ENCODE results near the gene PON1. TPM values are rescaled to one million over a fixed set of nuclear protein-coding genes. Genes with fewer than 3 reads are reported as not detected.

PON1 gene
- total and polyA plus RNA-seq, 12 donors, result 0.54 to 103 (median 5.4) TPM; not detected in 2

DNA sequence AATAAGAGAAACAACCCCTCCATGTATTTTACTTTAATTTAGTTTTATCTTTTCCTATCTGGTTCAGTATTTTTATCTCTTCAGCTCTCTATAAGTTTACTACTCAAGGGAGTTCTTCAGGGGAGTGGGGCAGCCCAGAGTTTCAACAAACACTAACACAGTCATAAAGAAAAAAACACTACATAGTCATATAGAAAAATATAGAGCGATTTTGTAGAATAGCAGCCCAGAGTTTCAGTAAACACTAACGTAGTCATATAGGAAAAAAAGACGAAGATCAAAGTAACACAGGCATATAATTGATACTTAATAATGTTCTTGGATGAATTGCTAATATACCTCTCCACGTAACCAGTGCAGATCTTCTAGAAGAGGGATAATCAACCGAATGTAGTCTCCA, 54.7 kb downstream of the PON1 start:
- intact Hi-C loops (cut with DNase I), result no loop called here
- no peaks in the 10 kb centered on the region for H3K9me3 ChIP-seq (replicated peaks in 1 of 3)
- H3K27me3 ChIP-seq, result no peaks in the 10 kb centered on the region
- no peak for DNase-seq
- TF ChIP-seq, protein P1, sequence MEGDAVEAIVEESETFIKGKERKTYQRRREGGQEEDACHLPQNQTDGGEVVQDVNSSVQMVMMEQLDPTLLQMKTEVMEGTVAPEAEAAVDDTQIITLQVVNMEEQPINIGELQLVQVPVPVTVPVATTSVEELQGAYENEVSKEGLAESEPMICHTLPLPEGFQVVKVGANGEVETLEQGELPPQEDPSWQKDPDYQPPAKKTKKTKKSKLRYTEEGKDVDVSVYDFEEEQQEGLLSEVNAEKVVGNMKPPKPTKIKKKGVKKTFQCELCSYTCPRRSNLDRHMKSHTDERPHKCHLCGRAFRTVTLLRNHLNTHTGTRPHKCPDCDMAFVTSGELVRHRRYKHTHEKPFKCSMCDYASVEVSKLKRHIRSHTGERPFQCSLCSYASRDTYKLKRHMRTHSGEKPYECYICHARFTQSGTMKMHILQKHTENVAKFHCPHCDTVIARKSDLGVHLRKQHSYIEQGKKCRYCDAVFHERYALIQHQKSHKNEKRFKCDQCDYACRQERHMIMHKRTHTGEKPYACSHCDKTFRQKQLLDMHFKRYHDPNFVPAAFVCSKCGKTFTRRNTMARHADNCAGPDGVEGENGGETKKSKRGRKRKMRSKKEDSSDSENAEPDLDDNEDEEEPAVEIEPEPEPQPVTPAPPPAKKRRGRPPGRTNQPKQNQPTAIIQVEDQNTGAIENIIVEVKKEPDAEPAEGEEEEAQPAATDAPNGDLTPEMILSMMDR (IDR thresholded peaks at IDR 0.05), result no peak
- TF ChIP-seq POLR2A (IDR thresholded peaks at IDR 0.05), result no peak
- H3K36me3 ChIP-seq (replicated peaks in 1 of 2), result no peaks in the 10 kb centered on the region
- no peak overlapping the region for H3K27ac ChIP-seq
- WGBS, 4 donors, result 87 to 93% (median 90%) methylated on average over 5 of the region's 5 CpGs
- no peak overlapping the region for H3K4me3 ChIP-seq
- peaks cover 0 to 8% of the 10 kb centered on the region in 2 donors for H3K4me1 ChIP-seq (replicated peaks in 1 of 2)

DNA sequence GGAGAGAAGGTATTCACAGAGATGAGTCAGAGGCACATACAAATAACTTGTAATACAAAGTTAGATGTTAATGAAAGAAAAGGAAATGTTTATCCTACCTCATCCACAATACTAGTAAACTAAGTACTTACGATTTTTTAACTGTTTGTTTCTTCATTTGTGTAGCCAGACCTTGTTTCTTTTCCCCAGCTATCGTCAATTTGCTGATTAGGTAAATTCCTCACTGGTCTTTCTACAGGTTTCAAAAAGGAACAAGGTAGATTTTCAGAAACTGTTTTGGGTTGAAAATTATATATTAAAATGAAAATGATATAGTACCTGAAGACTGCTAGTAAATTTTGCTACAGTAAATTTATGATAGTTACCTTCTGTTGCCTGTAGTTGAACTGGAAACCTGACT, 56.6 kb downstream of the PON1 start:
- DNase-seq, result no peak
- Histone ChIP-seq H3K4me1 (replicated peaks in 1 of 2) (peaks cover 0 to 19% of the 10 kb centered on the region in 2 donors), H3K4me3 (no peak overlapping the region), H3K9me3 (replicated peaks in 1 of 3) (no peaks in the 10 kb centered on the region), H3K36me3 (replicated peaks in 1 of 2) (no peaks in the 10 kb centered on the region), H3K27me3 (no peaks in the 10 kb centered on the region), H3K27ac (no peak overlapping the region)
- 86 to 92% (median 89%) methylated on average over 2 of the region's 2 CpGs for whole genome bisulfite sequencing, 4 donors
- intact Hi-C loops (cut with DNase I), result no loop called here
- TF ChIP-seq, protein P1 (IDR thresholded peaks at IDR 0.05), result no peak
- no peak for TF ChIP-seq POLR2A (IDR thresholded peaks at IDR 0.05)

DNA sequence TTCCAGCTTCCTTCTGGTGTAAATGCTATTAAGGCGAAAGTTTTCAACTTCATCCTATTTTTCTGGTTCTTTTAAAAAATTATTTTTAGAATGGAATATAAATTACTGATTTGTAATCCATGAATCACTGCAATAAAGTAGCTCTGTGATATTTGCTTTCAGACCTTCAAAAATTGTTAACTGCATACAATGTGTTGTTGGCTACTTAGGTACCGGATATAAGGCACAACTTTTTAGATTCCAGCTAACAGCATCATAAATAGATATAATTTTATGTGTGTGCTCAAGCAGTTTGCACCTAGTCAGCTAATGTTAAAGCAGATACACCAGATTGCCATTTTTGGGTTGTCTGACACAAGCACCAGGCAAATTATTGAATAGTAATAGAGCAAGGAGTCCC, 58.7 kb downstream of the PON1 start:
- intact Hi-C loops (cut with DNase I), result no loop called here
- TF ChIP-seq POLR2A (IDR thresholded peaks at IDR 0.05), result no peak
- TF ChIP-seq, protein P1 (IDR thresholded peaks at IDR 0.05), result no peak
- Histone ChIP-seq H3K27ac (peak overlapping the region in 1 of 5 donors; percentile 50), H3K36me3 (replicated peaks in 1 of 2) (no peaks in the 10 kb centered on the region), H3K4me3 (no peak overlapping the region), H3K27me3 (no peaks in the 10 kb centered on the region), H3K9me3 (replicated peaks in 1 of 3) (no peaks in the 10 kb centered on the region), H3K4me1 (replicated peaks in 1 of 2) (peaks cover 0 to 19% of the 10 kb centered on the region in 2 donors)
- DNase-seq, result no peak
- 85 to 97% (median 88%) methylated on average over 2 of the region's 2 CpGs for WGBS, 4 donors

DNA sequence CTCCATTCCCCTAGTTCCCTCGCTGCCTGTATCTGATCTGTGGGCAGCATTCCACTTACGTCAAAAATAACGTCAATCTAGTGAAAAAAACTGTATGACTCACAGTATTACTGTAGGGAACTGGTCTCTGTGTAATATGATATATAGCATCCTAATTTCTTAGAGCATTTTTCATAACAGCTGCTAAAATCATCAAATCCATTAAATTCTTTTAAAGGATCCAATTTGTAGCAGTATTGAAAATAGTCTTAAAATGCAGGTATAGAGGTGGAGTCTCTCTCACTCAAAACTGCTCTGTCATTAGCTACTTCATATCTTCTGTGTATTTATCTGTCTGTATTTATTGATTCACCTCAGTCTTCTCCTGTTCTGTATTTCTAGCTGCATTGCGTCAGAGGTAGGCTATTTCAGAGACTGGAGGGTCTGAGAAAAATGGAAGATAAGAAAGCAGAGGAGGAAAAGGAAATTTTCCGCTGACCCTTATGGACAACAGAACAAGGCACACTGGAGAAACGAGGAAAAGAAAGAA, 59.9 kb downstream of the PON1 start:
- Histone ChIP-seq H3K4me1 (replicated peaks in 1 of 2) (peaks cover 0 to 19% of the 10 kb centered on the region in 2 donors), H3K27ac (peak overlapping the region in 2 of 5 donors; percentile 31 to 50), H3K9me3 (replicated peaks in 1 of 3) (no peaks in the 10 kb centered on the region), H3K36me3 (replicated peaks in 1 of 2) (no peaks in the 10 kb centered on the region), H3K4me3 (no peak overlapping the region), H3K27me3 (no peaks in the 10 kb centered on the region)
- WGBS, 4 donors, result 59 to 72% (median 66%) methylated on average over 6 of the region's 6 CpGs
- peak in 2 of 7 donors; percentile 29 to 42 for DNase-seq
- TF ChIP-seq POLR2A (IDR thresholded peaks at IDR 0.05), result no peak
- intact Hi-C loops (cut with DNase I), result no loop called here

DNA sequence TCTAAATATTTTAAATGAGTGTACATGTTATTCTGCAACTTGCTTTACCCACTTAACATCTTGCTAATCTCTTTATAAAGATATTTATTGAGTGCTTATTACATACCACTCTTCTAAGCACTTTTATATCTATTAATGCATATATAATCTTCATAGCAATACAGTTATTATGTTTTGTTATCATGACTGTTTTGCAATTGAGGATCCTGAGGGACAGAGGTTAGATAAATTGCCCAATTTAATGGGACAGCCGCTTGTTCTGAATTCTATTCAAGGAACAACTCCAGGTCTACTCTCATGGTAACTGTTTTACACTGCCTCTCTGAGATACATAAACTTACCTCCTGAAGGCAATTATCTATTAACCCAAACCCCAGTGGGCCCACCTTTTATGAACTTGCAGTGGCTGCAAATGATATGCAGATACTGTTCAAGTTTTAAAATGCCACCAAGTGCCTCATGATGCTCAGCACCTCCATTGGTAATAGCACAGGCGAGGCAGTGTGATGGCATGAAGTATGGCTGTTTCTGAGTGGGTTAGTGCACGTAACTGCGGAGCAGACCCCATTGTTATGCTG, 60.5 kb downstream of the PON1 start:
- no peaks in the 10 kb centered on the region for H3K27me3 ChIP-seq
- intact Hi-C loops (cut with DNase I), result no loop called here
- 55 to 72% (median 61%) methylated on average over 3 to 4 of the region's 4 CpGs for WGBS, 4 donors

More for the DNA sequence above, 60.5 kb downstream of the PON1 start:
- peak overlapping the region in 2 of 5 donors; percentile 24 to 31 for H3K27ac ChIP-seq
- H3K9me3 ChIP-seq (replicated peaks in 1 of 3), result no peaks in the 10 kb centered on the region
- peak in 1 of 7 donors; percentile 22 for DNase-seq
- H3K4me1 ChIP-seq (replicated peaks in 1 of 2), result peaks cover 0 to 19% of the 10 kb centered on the region in 2 donors
- no peak overlapping the region for H3K4me3 ChIP-seq
- no peak for TF ChIP-seq POLR2A (IDR thresholded peaks at IDR 0.05)
- TF ChIP-seq, protein P1 (IDR thresholded peaks at IDR 0.05), result no peak
- H3K36me3 ChIP-seq (replicated peaks in 1 of 2), result no peaks in the 10 kb centered on the region

Measured in adrenal gland (tissue), 12 donors.